Aorta (tissue), 5 donors: ENCODE measurements around the gene TYMP. TPM values are rescaled to one million over a fixed set of nuclear protein-coding genes. Genes with fewer than 3 reads are reported as not detected.

Source experiments
- ATAC-seq: fragments of 200-7000 bp; cut with Tn5 transposase; one replicate; pipeline ENCODE4 v1.9.1; 2022; ENCODE audit warnings: moderate library complexity; ENCODE audit not compliant: low FRiP score
- DNase-seq, 2 donors: peaks; one replicate each; pipeline ENCODE4 v3.0.0-alpha.2; 2020
- H3K27ac ChIP-seq, 2 donors: one replicate each; pipeline ENCODE4 v1.5.1; 2013; ENCODE audit warnings: low read length in 2 of 2, mild to moderate bottlenecking in 2 of 2, moderate library complexity in 2 of 2, control low read depth in 1 of 2, inconsistent platforms in 1 of 2, low read depth in 1 of 2
- H3K27me3 ChIP-seq, 2 donors: one replicate each; pipeline ENCODE4 v1.6.1; 2013; ENCODE audit warnings: control low read depth in 1 of 2, low read length in 1 of 2, mild to moderate bottlenecking in 1 of 2, moderate library complexity in 1 of 2; ENCODE audit not compliant: insufficient read depth in 2 of 2, control insufficient read depth in 1 of 2
- H3K36me3 ChIP-seq, 2 donors: one replicate each; pipeline ENCODE4 v1.6.1; 2013; ENCODE audit warnings: control low read depth in 1 of 2, low read length in 1 of 2, mild to moderate bottlenecking in 1 of 2; ENCODE audit not compliant: insufficient read depth in 2 of 2, control insufficient read depth in 1 of 2
- H3K4me1 ChIP-seq, 2 donors: one replicate each; pipeline ENCODE4 v1.6.1; 2013; ENCODE audit warnings: low read length in 2 of 2, control low read depth in 1 of 2, mild to moderate bottlenecking in 1 of 2, moderate library complexity in 1 of 2; ENCODE audit not compliant: insufficient read depth in 2 of 2, control insufficient read depth in 1 of 2
- H3K4me3 ChIP-seq, 2 donors: one replicate each; pipeline ENCODE4 v1.5.1; 2013; ENCODE audit warnings: low read length in 2 of 2, control low read depth in 1 of 2, mild to moderate bottlenecking in 1 of 2
- H3K9me3 ChIP-seq: one replicate; pipeline ENCODE4 v1.6.1; 2013; ENCODE audit warnings: mild to moderate bottlenecking, low read length; ENCODE audit not compliant: control insufficient read depth
- WGBS, 2 donors: extraction: QIAGEN DNeasy Blood & Tissue Kit; methylation state at CpG; one replicate each; pipeline ENCODE4 v1.1.7; 2013; 5-methylcytosine and 5-hydroxymethylcytosine counted together
- intact Hi-C, 2 donors: fragments of 100-400 bp; cut with DNase I; formaldehyde crosslinking; loops; one replicate each; pipeline versions ENCODE4 v1.14.2 to v1.15.0; 2022
- polyA plus RNA-seq, 2 donors: library from polyadenylated mRNA; stranded (reverse); fragments of 200-250 nt; gene quantifications; one replicate each; pipeline ENCODE4 v1.2.3, GENCODE V29; 2013
- total RNA-seq, 2 donors: library from RNA; stranded (reverse); fragmentation: NEBNext Ultra II Directional; extraction: Animal tissue kit (Norgen Biotek cat#: 25700); gene quantifications; one replicate each; pipeline ENCODE4 v1.2.1, GENCODE V29; 2021
- donor health status: healthy with polysubstance abuse.
- donor health status: Bipolar disorder and iron deficiency.
- donor health status: DM: no; HTN: no; CAD: no.
- donor health status: DM: no; HTN: no; CAD: no.
- donor health status: DM: yes; HTN: yes; CAD: no.

The TYMP gene
- total and polyA plus RNA-seq, 4 donors = 37.7 to 99.2 (median 57.7) TPM

- WGBS, 2 donors = 1 to 3% methylated on average over 41 to 45 of the region's 45 CpGs
- Histone ChIP-seq H3K4me1 (no peaks in the 10 kb centered on the region), H3K27me3 (no peaks in the 10 kb centered on the region), H3K27ac (no peak overlapping the region), H3K4me3 (peak overlapping the region in 1 of 2 donors; percentile 17), H3K36me3 (no peaks in the 10 kb centered on the region), H3K9me3 (no peaks in the 10 kb centered on the region)
- intact Hi-C loops = no loop called here
- DNase-seq (no peak), ATAC-seq (no peak)
These were observed 48.8 kb downstream of the TYMP start for GRCh38 chr22:50481045-50481439.

DNA sequence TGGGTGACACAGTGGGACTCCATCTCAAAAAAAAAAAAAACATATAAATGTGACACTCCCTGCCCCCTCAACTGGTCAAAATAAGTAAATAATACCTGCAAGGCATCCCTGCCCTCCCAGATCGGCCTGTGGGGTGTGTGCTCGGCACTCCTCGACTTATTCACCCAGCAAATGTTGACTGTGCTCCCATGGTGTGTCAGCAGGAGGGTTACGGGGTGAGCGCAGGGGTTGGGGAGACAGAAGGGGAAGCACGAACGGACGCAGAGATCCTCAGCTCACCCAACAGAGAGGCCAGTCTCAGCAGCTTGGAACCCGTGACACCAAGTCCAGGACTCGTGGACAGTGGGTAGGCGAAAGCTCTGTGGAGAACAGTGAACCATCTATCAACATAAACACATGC is 50.1 kb downstream of the TYMP start:
- intact Hi-C loops = no loop called here
- H3K36me3 ChIP-seq = no peaks in the 10 kb centered on the region
- no peaks in the 10 kb centered on the region for H3K27me3 ChIP-seq
- DNase-seq (no peak), ATAC-seq (no peak)
- no peaks in the 10 kb centered on the region for H3K4me1 ChIP-seq
- H3K27ac ChIP-seq = no peak overlapping the region
- H3K4me3 ChIP-seq = no peak overlapping the region
- H3K9me3 ChIP-seq = no peaks in the 10 kb centered on the region
- WGBS, 2 donors = 70 to 73% methylated on average over 11 of the region's 11 CpGs

GRCh38 chr22:50477923-50478322 is 51.9 kb downstream of the TYMP start:
- Histone ChIP-seq H3K9me3 (no peaks in the 10 kb centered on the region), H3K4me1 (no peaks in the 10 kb centered on the region), H3K27ac (no peak overlapping the region), H3K4me3 (no peak overlapping the region), H3K27me3 (no peaks in the 10 kb centered on the region), H3K36me3 (no peaks in the 10 kb centered on the region)
- intact Hi-C loops = no loop called here
- 93% methylated on average over 12 of the region's 12 CpGs for whole genome bisulfite sequencing, 2 donors
- no peak for ATAC-seq
- DNase-seq = no peak

- H3K27me3 ChIP-seq = no peaks in the 10 kb centered on the region
- no peak for ATAC-seq
- H3K27ac ChIP-seq = no peak overlapping the region
- 76 to 82% methylated on average over 7 of the region's 7 CpGs for WGBS, 2 donors
- H3K36me3 ChIP-seq = no peaks in the 10 kb centered on the region
- no peak overlapping the region for H3K4me3 ChIP-seq
- no peaks in the 10 kb centered on the region for H3K9me3 ChIP-seq
- intact Hi-C loops = no loop called here
- no peaks in the 10 kb centered on the region for H3K4me1 ChIP-seq
- DNase-seq = no peak
These were observed 52.9 kb downstream of the TYMP start for GRCh38 chr22:50476868-50477267.

Other genes starting within 250 kb of the TYMP start
- 100 to 1,000 TPM; 139 to 210 TPM for gene PLXNB2, start 222.4 kb downstream of the TYMP start, total RNA-seq
- gene PLXNB2, start 222.4 kb downstream of the TYMP start, polyA plus RNA-seq = 100 to 1,000 TPM in 1 of 2 donors, 10 to 100 TPM in 1; 46.0 to 214 TPM
- gene DENND6B, start 203.0 kb downstream of the TYMP start, total RNA-seq = 1 to 10 TPM; 2.3 to 7.0 TPM
- gene DENND6B, start 203.0 kb downstream of the TYMP start, polyA plus RNA-seq = 1 to 10 TPM in 1 of 2 donors, under 1 TPM in 1; 0.25 to 7.5 TPM
- gene PPP6R2, start 186.7 kb downstream of the TYMP start, total RNA-seq = 10 to 100 TPM; 45.2 to 46.7 TPM
- 10 to 100 TPM; 14.1 to 62.5 TPM for gene PPP6R2, start 186.7 kb downstream of the TYMP start, polyA plus RNA-seq
- 10 to 100 TPM; 65.3 to 77.9 TPM for gene SBF1, start 55.0 kb downstream of the TYMP start, total RNA-seq
- gene SBF1, start 55.0 kb downstream of the TYMP start, polyA plus RNA-seq = 10 to 100 TPM; 17.8 to 49.8 TPM
- gene ADM2, start 48.5 kb downstream of the TYMP start, total RNA-seq = under 1 TPM; 0.26 to 0.54 TPM
- gene ADM2, start 48.5 kb downstream of the TYMP start, polyA plus RNA-seq = under 1 TPM in 1 of 2 donors, not detected in 1; 0.50 TPM
- gene MIOX, start 43.2 kb downstream of the TYMP start, total RNA-seq = not detected
- not detected for gene MIOX, start 43.2 kb downstream of the TYMP start, polyA plus RNA-seq
- gene LMF2, start 22.3 kb downstream of the TYMP start, total RNA-seq = 10 to 100 TPM; 42.2 to 65.7 TPM
- gene LMF2, start 22.3 kb downstream of the TYMP start, polyA plus RNA-seq = 100 to 1,000 TPM in 1 of 2 donors, 10 to 100 TPM in 1; 20.0 to 123 TPM
- gene NCAPH2, start 21.8 kb downstream of the TYMP start, total RNA-seq = 10 to 100 TPM; 31.6 to 35.5 TPM
- 10 to 100 TPM; 18.2 to 67.4 TPM for gene NCAPH2, start 21.8 kb downstream of the TYMP start, polyA plus RNA-seq
- 1 to 10 TPM; 4.7 to 5.1 TPM for gene SCO2, start 4.4 kb downstream of the TYMP start, total RNA-seq
- gene SCO2, start 4.4 kb downstream of the TYMP start, polyA plus RNA-seq = 10 to 100 TPM in 1 of 2 donors, not detected in 1; 11.6 TPM
- gene KLHDC7B, start 15.9 kb upstream of the TYMP start, total RNA-seq = under 1 TPM; 0.29 to 0.63 TPM
- gene KLHDC7B, start 15.9 kb upstream of the TYMP start, polyA plus RNA-seq = not detected
- gene SYCE3, start 32.9 kb upstream of the TYMP start, total RNA-seq = not detected
- gene SYCE3, start 32.9 kb upstream of the TYMP start, polyA plus RNA-seq = 1 to 10 TPM in 1 of 2 donors, not detected in 1; 1.5 TPM
- 10 to 100 TPM in 1 of 2 donors, 1 to 10 TPM in 1; 3.2 to 11.5 TPM for gene CPT1B, start 48.4 kb upstream of the TYMP start, total RNA-seq
- gene CPT1B, start 48.4 kb upstream of the TYMP start, polyA plus RNA-seq = 1 to 10 TPM; 3.9 to 6.4 TPM
- gene CHKB, start 52.8 kb upstream of the TYMP start, total RNA-seq = 10 to 100 TPM; 36.5 to 78.8 TPM
- gene CHKB, start 52.8 kb upstream of the TYMP start, polyA plus RNA-seq = 100 to 1,000 TPM in 1 of 2 donors, 10 to 100 TPM in 1; 28.4 to 544 TPM
- gene MAPK8IP2, start 70.8 kb upstream of the TYMP start, total RNA-seq = under 1 TPM; 0.24 to 0.26 TPM
- gene MAPK8IP2, start 70.8 kb upstream of the TYMP start, polyA plus RNA-seq = under 1 TPM; under 0.01 to 0.15 TPM
- 10 to 100 TPM; 31.4 to 53.5 TPM for gene ARSA, start 98.1 kb upstream of the TYMP start, total RNA-seq
- 100 to 1,000 TPM in 1 of 2 donors, 10 to 100 TPM in 1; 15.7 to 120 TPM for gene ARSA, start 98.1 kb upstream of the TYMP start, polyA plus RNA-seq
- 10 to 100 TPM; 48.6 to 62.9 TPM for gene SHANK3, start 142.8 kb upstream of the TYMP start, total RNA-seq
- gene SHANK3, start 142.8 kb upstream of the TYMP start, polyA plus RNA-seq = 1 to 10 TPM in 1 of 2 donors, under 1 TPM in 1; 0.63 to 3.2 TPM
- gene ACR, start 208.2 kb upstream of the TYMP start, total RNA-seq = 1 to 10 TPM; 1.6 to 1.8 TPM
- not detected for gene ACR, start 208.2 kb upstream of the TYMP start, polyA plus RNA-seq